ENCODE measurements around the gene TOR1A. TPM values are rescaled to one million over a fixed set of nuclear protein-coding genes. Genes with fewer than 3 reads are reported as not detected.
"Not testable (repeated sequence)": the region's sequence is repeated elsewhere in the genome, so short reads cannot be mapped to it uniquely, and the experiment has no call there.

TOR1A gene
- total RNA-seq, 1 donor from 2014 or later, result 12.9 TPM

DNA sequence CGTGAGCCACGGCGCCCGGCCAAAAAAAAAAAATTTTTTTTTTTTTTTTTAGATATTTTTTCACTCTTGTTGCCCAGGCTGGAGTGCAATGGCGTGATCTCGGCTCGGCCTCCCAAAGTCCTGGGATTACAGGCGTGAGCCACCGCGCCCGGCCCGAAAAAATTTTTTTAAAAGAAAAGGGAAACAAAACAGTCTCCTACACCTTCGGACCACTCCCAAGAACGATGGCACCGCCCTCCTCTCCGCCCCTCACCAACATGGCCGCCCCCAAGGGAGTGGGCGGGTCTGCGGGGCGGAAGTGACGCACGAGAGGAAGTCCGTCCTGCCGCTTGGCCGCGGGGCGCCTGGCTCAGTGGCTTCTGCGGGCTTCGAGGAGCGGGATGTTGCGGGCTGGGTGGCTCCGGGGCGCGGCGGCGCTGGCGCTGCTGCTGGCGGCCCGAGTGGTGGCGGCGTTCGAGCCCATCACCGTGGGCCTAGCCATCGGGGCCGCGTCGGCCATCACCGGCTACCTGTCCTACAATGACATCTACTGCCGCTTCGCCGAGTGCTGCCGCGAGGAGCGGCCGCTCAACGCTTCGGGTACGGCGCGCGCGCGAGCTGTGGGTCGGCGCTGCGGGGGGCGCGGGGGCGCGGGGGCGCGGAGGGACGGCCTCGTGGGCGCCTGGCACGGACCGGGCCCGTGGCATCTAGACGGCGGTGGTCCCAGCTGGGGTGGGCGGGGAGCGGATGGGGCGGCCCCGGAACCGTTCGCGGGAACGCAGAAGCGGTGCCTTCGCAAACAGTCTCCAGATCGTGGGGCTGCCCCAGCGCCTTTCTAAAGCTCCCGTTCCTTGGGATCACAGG is 20.9 kb downstream of the TOR1A start, which contains the start of gene TOR1B:
Gene TOR1B (plus strand): TSS at position 352 of the 843 bp plus-strand sequence. CDS start 29 bp downstream, at position 381.
- intact Hi-C loops (cut with micrococcal nuclease), result no loop called here
- TF ChIP-seq, protein P1, sequence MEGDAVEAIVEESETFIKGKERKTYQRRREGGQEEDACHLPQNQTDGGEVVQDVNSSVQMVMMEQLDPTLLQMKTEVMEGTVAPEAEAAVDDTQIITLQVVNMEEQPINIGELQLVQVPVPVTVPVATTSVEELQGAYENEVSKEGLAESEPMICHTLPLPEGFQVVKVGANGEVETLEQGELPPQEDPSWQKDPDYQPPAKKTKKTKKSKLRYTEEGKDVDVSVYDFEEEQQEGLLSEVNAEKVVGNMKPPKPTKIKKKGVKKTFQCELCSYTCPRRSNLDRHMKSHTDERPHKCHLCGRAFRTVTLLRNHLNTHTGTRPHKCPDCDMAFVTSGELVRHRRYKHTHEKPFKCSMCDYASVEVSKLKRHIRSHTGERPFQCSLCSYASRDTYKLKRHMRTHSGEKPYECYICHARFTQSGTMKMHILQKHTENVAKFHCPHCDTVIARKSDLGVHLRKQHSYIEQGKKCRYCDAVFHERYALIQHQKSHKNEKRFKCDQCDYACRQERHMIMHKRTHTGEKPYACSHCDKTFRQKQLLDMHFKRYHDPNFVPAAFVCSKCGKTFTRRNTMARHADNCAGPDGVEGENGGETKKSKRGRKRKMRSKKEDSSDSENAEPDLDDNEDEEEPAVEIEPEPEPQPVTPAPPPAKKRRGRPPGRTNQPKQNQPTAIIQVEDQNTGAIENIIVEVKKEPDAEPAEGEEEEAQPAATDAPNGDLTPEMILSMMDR (IDR thresholded peaks at IDR 0.05; ENCODE audit: borderline replicate concordance), result no peak
- DNase-seq, result peak; percentile 95
- H3K4me3 ChIP-seq, result peak within 1 kb of the TSS; percentile 83
- H3K27ac ChIP-seq (replicated peaks), result peak within 1 kb of the TSS; percentile 89
- peaks cover 10% of the 10 kb centered on the region for H3K36me3 ChIP-seq
- no peaks in the 10 kb centered on the region for H3K27me3 ChIP-seq (ENCODE audit: low read depth)
- H3K4me1 ChIP-seq, result peaks cover 18% of the 10 kb centered on the region
- H3K9me3 ChIP-seq (replicated peaks), result no peaks in the 10 kb centered on the region

DNA sequence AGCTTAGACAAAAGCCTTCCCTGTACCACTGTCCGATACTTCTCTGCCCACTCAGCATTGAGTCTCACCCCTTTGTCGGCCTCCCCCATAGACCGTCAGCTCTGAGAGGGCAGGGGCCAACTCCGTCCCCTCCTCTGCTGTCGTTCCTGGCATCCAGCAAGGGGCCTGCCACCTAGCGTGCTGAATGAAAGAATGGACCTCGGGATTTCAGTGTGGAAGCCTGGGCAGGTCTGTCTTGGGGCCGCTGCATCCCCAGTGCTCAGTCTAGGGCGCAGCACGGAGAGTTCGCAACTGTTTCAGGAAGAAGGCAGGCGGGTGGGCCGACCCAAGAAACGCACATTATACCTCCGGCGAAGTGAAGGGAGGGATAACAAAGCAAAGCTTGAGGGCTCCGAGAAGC is 22.4 kb downstream of the TOR1A start:
- Histone ChIP-seq H3K27me3 (ENCODE audit: low read depth) (peaks cover 1% of the 10 kb centered on the region), H3K27ac (replicated peaks) (no peak overlapping the region), H3K4me3 (no peak overlapping the region), H3K36me3 (no peaks in the 10 kb centered on the region), H3K4me1 (peaks cover 18% of the 10 kb centered on the region), H3K9me3 (replicated peaks) (no peaks in the 10 kb centered on the region)
- intact Hi-C loops (cut with micrococcal nuclease), result no loop called here
- DNase-seq, result no peak
- TF ChIP-seq, protein P1 (IDR thresholded peaks at IDR 0.05; ENCODE audit: borderline replicate concordance), result no peak

DNA sequence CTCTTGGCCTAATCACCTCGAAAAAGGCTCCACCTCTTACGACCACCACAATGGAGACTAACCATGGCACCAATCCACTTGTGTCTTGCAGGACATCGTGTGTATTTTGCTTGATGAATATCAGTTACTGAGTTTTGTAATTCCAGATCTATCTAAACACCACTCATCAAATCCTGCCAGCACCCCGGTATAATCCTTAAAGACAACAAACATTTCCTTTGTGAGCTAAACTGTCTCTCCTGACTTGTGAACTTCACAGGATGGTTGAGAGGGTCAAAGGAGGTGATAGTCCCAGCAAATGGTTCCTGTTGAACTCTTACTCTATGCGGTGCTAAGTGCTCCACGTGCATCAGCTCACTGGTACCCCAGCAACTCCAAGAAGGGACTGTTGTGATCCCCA is 25.0 kb downstream of the TOR1A start:
- intact Hi-C loops (cut with micrococcal nuclease), result no loop called here
- Histone ChIP-seq H3K36me3 (no peaks in the 10 kb centered on the region), H3K4me3 (no peak overlapping the region), H3K27ac (replicated peaks) (no peak overlapping the region), H3K9me3 (replicated peaks) (no peaks in the 10 kb centered on the region), H3K4me1 (peaks cover 13% of the 10 kb centered on the region), H3K27me3 (ENCODE audit: low read depth) (peaks cover 26% of the 10 kb centered on the region)
- no peak for DNase-seq
- TF ChIP-seq, protein P1 (IDR thresholded peaks at IDR 0.05; ENCODE audit: borderline replicate concordance), result no peak

DNA sequence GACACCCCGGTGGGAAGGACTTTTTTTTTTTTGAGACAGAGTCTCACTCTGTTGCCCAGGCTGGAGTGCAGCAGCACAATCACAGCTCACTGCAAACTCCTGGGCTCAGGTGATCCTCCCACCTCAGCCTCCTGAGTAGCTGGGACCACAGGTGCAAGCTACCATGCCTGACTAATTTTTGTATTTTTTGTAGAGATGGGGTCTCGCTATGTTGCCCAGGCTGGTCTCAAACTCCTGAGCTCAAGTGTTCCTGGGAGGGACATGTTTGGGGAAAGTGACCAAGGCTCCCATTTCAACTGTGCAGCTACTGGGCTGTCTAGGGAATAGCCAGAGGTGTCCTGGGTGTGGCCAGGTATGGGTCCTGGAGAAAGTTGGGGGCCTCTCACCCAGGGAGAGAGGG is 27.9 kb downstream of the TOR1A start:
- H3K4me3 ChIP-seq; intact Hi-C loops (cut with micrococcal nuclease); H3K36me3 ChIP-seq; H3K27ac ChIP-seq (replicated peaks); DNase-seq; H3K9me3 ChIP-seq (replicated peaks); H3K4me1 ChIP-seq: not testable (repeated sequence)
- H3K27me3 ChIP-seq (ENCODE audit: low read depth), result peaks cover 42% of the 10 kb centered on the region

DNA sequence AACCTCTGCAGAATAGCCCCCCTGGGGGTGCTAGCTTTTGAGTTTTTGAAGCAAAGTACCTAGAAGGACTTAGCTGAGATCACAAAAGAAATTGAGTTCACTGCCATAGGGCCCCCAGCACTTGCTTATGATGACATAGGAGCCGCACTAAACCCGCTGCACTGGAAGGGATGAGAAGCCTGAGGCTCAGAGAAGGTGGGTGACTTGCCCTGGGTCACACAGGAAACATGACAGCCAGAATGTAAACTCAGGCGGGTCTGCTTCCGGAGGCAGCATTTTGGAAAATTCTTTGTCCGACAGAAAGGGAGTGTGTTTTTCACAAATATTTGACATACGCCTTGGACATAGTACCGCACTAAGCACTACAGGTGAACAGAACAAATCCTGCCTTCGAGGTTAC is 29.4 kb downstream of the TOR1A start:
- TF ChIP-seq, protein P1 (IDR thresholded peaks at IDR 0.05; ENCODE audit: borderline replicate concordance), result no peak
- intact Hi-C loops (cut with micrococcal nuclease), result no loop called here
- Histone ChIP-seq H3K27me3 (ENCODE audit: low read depth) (peaks cover 44% of the 10 kb centered on the region), H3K27ac (replicated peaks) (no peak overlapping the region), H3K9me3 (replicated peaks) (no peaks in the 10 kb centered on the region), H3K4me1 (no peaks in the 10 kb centered on the region), H3K36me3 (no peaks in the 10 kb centered on the region), H3K4me3 (no peak overlapping the region)
- no peak for DNase-seq

DNA sequence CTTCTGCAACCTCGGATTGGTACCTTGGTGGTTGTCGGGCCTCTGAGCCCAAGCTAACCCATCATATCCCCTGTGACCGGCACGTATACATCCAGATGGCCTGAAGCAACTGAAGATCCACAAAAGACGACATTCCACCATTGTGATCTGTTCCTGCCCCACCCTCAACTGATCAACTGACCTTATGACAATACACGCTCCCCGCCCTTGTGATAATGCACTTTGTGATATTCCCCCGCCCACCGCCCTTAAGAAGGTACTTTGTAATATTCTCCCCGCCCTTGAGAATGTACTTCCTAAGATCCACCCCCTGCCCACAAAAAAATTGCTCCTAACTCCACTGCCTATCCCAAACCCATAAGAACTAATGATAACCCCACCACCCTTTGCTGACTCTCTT is 37.5 kb downstream of the TOR1A start:
- intact Hi-C loops (cut with micrococcal nuclease), result loop anchor here (10.0 kb wide), 2 partner anchors 142 to 652 kb away; partner anchors contain the start of gene ASB6
- H3K4me3 ChIP-seq, result no peak overlapping the region

More for the DNA sequence above, 37.5 kb downstream of the TOR1A start:
- Histone ChIP-seq H3K27me3 (ENCODE audit: low read depth) (peaks cover 31% of the 10 kb centered on the region), H3K9me3 (replicated peaks) (no peaks in the 10 kb centered on the region), H3K27ac (replicated peaks) (no peak overlapping the region), H3K36me3 (no peaks in the 10 kb centered on the region), H3K4me1 (no peaks in the 10 kb centered on the region)
- no peak for DNase-seq
- TF ChIP-seq, protein P1 (IDR thresholded peaks at IDR 0.05; ENCODE audit: borderline replicate concordance), result no peak
